ENCODE measurements around the gene ANKS3. TPM values are rescaled to one million over a fixed set of nuclear protein-coding genes. Genes with fewer than 3 reads are reported as not detected.

ANKS3 gene
- total RNA-seq, 1 donor from 2014 or later: 16.8 TPM

GRCh38 chr16:4692460-4693295 lies 41.4 kb downstream of the ANKS3 start:
- TF ChIP-seq CTCF (IDR thresholded peaks at IDR 0.05; ENCODE audit: insufficient read depth, low read length, severe bottlenecking): no peak
- Histone ChIP-seq H3K4me3 (ENCODE audit: low read depth, low read length) (peak overlapping the region; percentile 44), H3K36me3 (ENCODE audit: control insufficient read depth, insufficient read depth, low read length) (peaks cover 13% of the 10 kb centered on the region), H3K27me3 (ENCODE audit: control insufficient read depth, insufficient read depth, low read length) (no peaks in the 10 kb centered on the region)
- no peak for DNase-seq (ENCODE audit: low read depth)
- FAIRE-seq: no peak

- H3K36me3 ChIP-seq (ENCODE audit: control insufficient read depth, insufficient read depth, low read length): peaks cover 9% of the 10 kb centered on the region
- DNase-seq (ENCODE audit: low read depth) (no peak), FAIRE-seq (no peak)
- H3K4me3 ChIP-seq (ENCODE audit: low read depth, low read length): no peak overlapping the region
- TF ChIP-seq CTCF (IDR thresholded peaks at IDR 0.05; ENCODE audit: insufficient read depth, low read length, severe bottlenecking): no peak
- H3K27me3 ChIP-seq (ENCODE audit: control insufficient read depth, insufficient read depth, low read length): no peaks in the 10 kb centered on the region
Observed at GRCh38 chr16:4691666-4692412, 42.2 kb downstream of the ANKS3 start.

GRCh38 chr16:4690946-4691665 lies 43.0 kb downstream of the ANKS3 start:
- no peak for TF ChIP-seq CTCF (IDR thresholded peaks at IDR 0.05; ENCODE audit: insufficient read depth, low read length, severe bottlenecking)
- DNase-seq (ENCODE audit: low read depth) (no peak), FAIRE-seq (no peak)
- Histone ChIP-seq H3K36me3 (ENCODE audit: control insufficient read depth, insufficient read depth, low read length) (peaks cover 9% of the 10 kb centered on the region), H3K4me3 (ENCODE audit: low read depth, low read length) (no peak overlapping the region), H3K27me3 (ENCODE audit: control insufficient read depth, insufficient read depth, low read length) (no peaks in the 10 kb centered on the region)

- Histone ChIP-seq H3K27me3 (ENCODE audit: control insufficient read depth, insufficient read depth, low read length) (no peaks in the 10 kb centered on the region), H3K4me3 (ENCODE audit: low read depth, low read length) (no peak overlapping the region), H3K36me3 (ENCODE audit: control insufficient read depth, insufficient read depth, low read length) (peaks cover 4% of the 10 kb centered on the region)
- no peak for TF ChIP-seq CTCF (IDR thresholded peaks at IDR 0.05; ENCODE audit: insufficient read depth, low read length, severe bottlenecking)
- no peak for DNase-seq (ENCODE audit: low read depth)
- peak; percentile 50 for FAIRE-seq
Observed at GRCh38 chr16:4689864-4690704, 44.0 kb downstream of the ANKS3 start.

GRCh38 chr16:4689091-4689671 lies 44.9 kb downstream of the ANKS3 start:
- FAIRE-seq: no peak
- TF ChIP-seq CTCF (IDR thresholded peaks at IDR 0.05; ENCODE audit: insufficient read depth, low read length, severe bottlenecking): no peak
- H3K27me3 ChIP-seq (ENCODE audit: control insufficient read depth, insufficient read depth, low read length): no peaks in the 10 kb centered on the region
- H3K36me3 ChIP-seq (ENCODE audit: control insufficient read depth, insufficient read depth, low read length): peaks cover 11% of the 10 kb centered on the region
- no peak for DNase-seq (ENCODE audit: low read depth)
- no peak overlapping the region for H3K4me3 ChIP-seq (ENCODE audit: low read depth, low read length)
